ENCODE results near the gene C9orf152.
"Not testable (repeated sequence)": the region's sequence is repeated elsewhere in the genome, so short reads cannot be mapped to it uniquely, and the experiment has no call there.

The C9orf152 gene

GRCh38 chr9:110208031-110208430 is at the start of gene C9orf152:
C9orf152 (minus strand) TSS chr9:110208159; CDS start chr9:110207579, 580 bp downstream.
- DNase-seq (ENCODE audit: low read depth): no peak

DNA sequence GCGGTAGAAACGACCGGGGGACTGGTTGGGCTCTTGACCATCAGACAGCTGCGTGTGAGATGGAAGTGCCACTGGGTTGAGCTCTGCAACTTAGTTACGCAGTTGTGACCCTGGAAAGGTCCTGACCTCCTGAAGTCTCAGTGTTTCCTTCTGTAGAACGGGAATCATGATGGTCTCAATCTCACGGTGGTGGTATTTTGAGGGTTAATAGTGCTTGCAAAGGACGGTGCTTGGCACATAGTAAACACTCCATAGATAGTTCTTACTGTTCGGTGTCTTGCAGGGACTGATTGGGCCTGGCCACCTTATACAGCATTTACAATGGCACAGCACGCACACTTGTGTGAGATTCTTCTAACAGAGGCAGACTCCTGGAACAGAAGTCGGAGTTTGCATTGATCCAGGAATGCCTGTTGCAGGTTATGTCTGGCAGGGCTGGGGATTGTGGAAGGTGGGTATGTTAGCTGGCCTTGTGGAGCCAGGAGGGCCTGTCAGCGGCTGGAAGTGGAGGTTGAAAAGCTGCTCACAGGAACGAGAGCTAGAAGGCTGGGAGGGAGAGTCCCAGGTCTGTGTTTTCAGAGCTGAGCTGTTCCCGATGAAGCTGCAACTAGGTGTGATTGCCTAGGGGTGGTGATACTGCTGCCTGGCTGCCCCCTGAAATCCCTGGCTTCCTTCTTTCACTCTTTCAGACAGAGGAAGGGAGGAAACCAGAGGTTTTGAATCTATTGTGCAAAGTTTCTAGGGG is 49.3 kb upstream of the C9orf152 start:
- no peak for DNase-seq (ENCODE audit: low read depth)

DNA sequence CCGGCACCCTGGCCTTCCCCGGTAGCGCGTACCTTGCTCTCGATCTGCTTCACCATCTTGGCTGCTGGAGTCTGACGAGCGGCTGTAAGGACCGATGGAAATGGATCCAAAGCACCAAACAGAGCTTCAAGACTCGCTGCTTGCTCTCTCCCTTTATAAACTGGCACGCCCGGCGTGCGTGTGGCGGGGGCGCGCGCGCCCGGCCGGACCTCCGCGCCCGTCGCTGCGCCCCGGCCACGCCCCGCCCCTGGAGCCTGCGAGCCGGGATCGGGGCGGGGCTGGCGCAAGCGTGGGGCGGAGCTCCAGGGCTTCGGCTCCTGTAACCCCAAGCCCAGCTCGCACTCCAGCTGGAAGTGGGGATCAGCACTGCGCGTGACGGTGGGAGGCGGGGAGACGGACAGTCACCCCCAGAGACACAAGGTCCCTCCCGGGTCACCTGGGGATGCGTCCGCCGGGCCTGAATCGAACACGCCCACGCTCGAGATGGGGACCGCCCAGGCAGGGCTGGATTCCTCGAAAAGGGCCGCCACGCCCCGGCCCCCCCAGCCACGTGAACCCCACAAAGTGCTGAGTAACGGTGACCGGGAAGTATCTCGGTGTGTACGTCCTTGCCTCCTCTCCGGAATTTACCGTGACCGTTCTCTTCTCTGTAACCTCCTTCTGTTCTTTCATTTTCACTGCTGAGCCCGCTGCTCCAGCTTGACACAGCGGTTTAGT is 48.6 kb upstream of the C9orf152 start, which contains the start of gene TXN:
TXN (minus strand) TSS at position 128 of the 717 bp plus-strand sequence; CDS start at position 56, 72 bp downstream.
- peak; percentile 74 for DNase-seq (ENCODE audit: low read depth)

DNA sequence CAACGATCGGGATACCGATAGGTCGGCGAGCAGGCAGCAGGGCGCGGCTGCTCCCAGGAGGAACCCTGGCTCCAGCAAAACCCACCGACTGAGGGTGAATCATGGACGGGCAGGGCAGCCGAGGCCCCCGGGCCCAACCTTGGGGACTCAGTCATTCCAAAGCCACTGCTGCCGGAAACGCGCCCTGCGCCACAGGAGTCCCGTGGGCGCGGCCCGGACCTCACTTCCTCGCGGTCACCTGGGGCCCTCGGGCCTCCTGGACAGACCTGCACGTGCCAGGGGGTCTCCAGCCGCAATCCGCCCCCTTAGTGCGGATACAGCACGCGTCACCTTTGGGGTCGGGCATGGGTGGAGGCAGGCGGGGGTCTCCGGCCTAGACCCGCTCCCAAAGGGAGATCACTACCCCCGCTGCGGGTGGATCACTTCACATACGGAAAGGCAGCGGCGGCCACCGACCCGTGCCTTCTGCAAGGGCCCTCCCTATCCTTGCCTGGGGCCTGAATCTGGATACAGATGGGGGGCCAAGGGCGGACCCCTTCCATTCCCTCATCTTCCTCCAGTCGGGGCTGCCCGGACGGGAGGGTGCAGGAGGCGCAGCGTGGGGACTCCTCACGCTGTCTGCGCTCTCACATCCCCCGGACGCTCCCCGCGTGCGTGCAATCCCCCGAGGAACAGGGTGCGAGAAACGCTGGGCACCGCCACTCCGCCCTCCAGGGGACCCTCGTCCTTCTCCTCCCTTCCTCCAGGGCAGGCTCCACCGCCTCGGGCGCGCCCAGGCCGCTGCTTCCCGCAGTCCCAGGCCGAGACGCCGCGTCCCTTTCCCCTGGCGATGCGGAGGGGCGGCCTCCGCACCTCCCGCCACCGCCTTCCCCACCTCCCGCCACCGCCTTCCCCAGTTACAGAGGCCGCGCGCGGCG is 47.8 kb upstream of the C9orf152 start:
- DNase-seq (ENCODE audit: low read depth): peak; percentile 17

DNA sequence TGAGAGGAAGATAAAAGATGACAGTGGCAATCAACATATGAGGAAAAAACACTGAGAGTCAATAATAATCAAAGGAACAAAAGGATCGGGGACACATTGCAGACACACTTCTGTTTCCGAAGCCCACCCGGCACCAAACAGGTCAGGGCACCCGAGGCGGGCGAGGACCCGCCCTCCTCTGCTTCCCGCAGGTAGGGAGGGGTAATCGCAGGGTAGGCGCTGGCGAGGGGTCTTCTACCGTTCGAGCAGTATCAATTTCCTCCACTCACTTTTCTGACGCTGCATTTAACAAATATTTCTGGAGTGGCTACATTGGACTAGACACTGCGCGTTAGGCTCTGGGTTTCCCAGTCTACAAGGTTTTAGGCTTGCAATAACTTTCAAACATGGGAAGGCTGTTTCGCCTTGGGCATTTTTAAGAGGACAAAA is 47.1 kb upstream of the C9orf152 start:
- DNase-seq (ENCODE audit: low read depth): no peak

DNA sequence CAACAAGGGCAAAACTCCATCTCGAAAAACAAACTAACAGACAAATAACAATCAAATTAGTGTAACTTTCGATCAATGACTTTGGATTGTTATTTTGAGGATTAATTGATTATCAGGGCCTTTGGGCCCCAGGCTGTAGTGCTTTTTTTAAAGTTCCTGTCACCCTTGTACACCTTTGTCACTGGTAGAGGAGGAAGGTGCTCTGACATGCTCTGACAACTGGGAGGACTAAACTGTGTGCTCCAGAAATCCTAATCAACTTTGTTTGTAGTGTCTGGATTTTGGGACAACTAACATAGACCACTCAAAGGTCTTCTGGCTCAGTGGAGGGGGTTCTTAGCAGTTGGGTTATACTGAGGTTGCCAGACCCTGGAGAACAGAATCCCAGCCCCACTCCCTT is 46.5 kb upstream of the C9orf152 start:
- DNase-seq (ENCODE audit: low read depth): no peak

- no peak for DNase-seq (ENCODE audit: low read depth)
Observed at GRCh38 chr9:110252509-110253139, 44.7 kb upstream of the C9orf152 start.

DNA sequence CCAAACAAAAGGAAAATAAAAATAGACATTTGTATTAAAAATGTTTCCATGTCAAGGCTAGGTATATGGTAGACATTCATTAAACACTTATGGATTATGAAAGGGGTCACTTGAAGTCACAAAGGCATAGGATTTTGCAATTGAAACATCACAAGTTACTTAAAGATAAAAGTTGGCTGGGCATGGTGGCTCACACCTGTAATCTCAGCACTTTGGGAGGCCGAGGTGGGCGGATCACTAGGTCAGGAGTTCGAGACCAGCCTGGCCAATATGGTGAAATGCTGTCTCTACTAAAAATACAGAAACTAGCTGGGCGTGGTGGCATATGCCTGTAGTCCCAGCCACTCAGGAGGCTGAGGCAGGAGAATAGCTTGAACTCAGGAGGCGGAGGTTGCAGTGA is 43.8 kb upstream of the C9orf152 start:
- DNase-seq (ENCODE audit: low read depth): not testable (repeated sequence)

DNA sequence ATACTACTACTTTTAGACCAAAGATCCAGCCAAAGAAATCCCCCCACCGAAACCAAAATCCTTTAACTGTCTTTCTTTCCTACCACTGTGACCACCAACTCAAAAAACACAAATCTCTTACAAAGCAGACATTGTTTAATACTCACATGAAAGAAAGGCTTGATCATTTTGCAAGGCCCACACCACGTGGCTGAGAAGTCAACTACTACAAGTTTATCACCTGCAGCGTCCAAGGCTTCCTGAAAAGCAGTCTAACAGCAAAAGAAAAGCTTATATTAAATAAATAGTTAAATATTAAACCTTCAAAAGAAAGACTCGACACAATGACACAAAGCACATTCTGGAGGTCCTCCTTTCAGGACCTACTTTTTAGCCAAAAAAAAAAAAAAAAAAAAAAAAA is 43.3 kb upstream of the C9orf152 start:
- no peak for DNase-seq (ENCODE audit: low read depth)

DNA sequence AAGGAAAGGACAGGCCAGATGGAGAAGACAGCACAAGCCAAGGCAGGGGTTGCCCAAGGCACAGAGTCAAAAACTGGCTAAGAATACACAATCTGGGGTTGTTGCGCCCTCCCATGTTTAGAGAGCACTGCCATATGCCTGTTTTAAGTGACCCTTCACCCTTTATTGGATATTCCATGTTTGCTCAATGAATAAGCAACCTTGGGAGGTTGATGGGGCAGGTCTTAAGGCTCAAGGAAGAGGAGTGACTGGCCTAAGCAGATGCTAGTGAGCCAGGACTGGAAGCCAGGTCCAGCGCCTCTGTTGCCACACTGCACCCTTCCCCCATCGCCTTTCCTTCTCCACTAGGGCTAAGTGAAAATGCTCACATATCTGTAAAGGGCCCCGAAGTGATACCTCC is 41.6 kb upstream of the C9orf152 start:
- no peak for DNase-seq (ENCODE audit: low read depth)

DNA sequence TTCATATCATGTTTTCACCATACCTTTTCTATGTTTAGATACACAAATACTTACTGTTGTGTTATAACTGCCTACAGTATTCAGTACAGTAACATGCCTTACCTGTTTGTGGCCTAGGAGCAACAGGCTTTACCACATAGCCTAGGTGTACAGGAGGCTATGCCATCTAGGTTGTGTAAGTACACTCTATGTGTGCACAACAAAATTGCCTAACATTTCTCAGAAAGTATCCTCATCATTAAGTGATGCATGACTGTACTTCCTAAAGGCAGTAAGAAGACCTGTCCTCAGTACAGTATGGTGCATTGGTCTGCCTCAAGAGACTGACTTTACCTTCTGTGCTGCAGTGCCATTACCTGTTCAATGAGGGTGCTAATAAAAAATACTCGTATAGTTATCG is 40.4 kb upstream of the C9orf152 start:
- no peak for DNase-seq (ENCODE audit: low read depth)

DNA sequence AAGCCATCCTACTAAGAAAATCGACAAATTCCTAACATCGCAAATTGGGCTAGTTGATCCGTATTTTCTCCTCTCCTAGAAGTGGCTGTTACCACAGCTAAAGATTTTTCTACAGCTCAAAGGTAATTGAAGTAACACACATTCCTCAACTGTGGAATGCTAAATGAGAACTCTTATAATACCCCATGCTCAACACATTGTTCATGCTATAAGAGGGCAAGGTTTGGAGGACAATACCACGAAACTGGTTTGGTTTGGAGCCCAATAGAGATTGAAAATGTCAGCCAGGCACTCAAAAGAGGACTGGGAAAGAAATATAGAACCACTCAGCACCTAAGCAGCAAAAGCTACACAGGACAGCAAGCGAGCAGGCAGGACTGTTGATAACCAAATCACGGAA is 38.3 kb upstream of the C9orf152 start:
- no peak for DNase-seq (ENCODE audit: low read depth)

DNA sequence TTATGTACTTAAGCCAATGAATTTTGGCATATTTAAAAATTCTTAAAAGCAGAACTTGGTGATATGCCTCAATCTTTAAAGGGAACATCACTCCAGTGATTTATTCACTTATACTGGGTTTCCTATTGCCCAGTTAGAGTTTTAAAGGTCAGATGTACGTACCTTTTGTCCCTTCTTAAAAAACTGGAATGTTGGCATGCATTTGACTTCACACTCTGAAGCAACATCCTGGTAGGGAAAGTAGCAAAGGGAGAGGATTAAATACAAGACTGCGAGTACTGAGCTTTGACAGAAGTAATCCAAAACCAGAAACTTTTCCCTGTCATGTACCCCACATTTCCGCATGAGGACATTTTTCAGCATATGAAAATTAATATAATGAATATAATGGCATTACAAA is 36.7 kb upstream of the C9orf152 start:
- no peak for DNase-seq (ENCODE audit: low read depth)

DNA sequence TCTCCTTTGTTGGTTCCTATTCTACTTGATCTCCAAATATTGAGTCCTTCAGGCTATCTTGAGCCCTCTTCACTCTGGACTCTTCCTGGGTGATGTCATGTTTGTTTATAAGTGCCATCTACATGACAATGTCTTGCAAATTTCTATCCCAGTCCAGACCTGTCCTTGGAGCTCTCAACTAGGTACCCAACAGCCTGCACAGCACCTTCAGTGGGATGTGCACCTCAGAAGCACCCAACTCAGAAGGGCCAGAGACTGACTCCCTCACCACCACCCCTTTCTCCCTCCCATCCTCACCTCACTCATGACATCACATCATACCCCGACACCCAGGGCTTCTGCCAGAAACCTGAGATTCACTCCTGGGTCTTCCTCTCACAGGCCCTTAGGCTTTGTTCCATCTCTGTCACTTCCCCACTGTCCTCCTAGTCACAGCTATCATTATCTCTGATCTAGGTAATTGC is 33.9 kb upstream of the C9orf152 start:
- DNase-seq (ENCODE audit: low read depth): no peak

- no peak for DNase-seq (ENCODE audit: low read depth)
Observed at GRCh38 chr9:110241260-110241857, 33.4 kb upstream of the C9orf152 start.

DNA sequence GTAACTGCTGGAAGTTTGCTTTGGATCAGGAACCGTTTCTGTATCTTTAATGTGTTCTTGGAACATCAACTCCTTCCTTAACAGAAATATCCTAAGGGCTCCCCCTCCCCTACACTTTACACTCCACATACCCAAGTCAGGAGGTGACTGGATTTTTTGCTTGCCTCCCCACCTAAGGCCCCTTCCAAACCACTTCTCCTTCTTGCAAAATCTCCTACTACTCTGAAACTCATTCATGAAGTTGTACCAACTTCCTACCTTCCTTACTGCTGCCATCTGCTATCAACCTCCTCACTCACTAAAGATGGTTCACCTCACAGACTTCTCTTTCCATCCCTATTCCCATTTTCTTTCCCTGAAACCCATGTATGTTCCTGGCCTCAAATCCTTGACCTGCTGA is 32.2 kb upstream of the C9orf152 start:
- DNase-seq (ENCODE audit: low read depth): no peak

GRCh38 chr9:110228321-110228720 is 20.4 kb upstream of the C9orf152 start:
- no peak for DNase-seq (ENCODE audit: low read depth)

GRCh38 chr9:110224583-110224982 is 16.6 kb upstream of the C9orf152 start:
- DNase-seq (ENCODE audit: low read depth): no peak

DNA sequence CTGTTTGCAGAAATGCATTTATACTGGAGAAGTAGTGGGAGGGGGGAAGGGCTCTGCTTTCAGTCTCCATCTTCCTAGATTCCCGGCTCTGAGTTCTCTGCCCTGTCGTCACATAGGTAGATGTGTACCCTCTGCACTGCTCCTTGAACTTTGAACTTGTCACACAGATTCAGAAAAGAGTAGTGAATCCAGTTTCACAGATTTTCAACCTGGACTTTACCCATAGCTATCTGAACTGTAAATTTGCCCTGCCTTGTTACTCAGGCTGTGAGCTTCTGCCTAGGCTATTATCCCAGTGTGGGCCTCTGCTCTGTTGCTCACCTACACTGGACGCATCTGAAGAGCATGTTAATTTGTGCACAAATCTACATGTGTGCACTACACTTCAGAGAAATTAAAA is 12.8 kb upstream of the C9orf152 start:
- no peak for DNase-seq (ENCODE audit: low read depth)

- DNase-seq (ENCODE audit: low read depth): no peak
Observed at GRCh38 chr9:110217656-110218099, 9.7 kb upstream of the C9orf152 start.

Data from activated gamma-delta T cell treated with anti-CD3 and anti-CD28 coated beads, Interleukin-2, amount 50 U/mL, for 16 hours (primary cell).